Measurements from ENCODE around the gene RELT. TPM values are rescaled to one million over a fixed set of nuclear protein-coding genes. Genes with fewer than 3 reads are reported as not detected.

The RELT gene
- total RNA-seq, 2 experiments from 2014 or later = 21.5 to 30.8 TPM

DNA sequence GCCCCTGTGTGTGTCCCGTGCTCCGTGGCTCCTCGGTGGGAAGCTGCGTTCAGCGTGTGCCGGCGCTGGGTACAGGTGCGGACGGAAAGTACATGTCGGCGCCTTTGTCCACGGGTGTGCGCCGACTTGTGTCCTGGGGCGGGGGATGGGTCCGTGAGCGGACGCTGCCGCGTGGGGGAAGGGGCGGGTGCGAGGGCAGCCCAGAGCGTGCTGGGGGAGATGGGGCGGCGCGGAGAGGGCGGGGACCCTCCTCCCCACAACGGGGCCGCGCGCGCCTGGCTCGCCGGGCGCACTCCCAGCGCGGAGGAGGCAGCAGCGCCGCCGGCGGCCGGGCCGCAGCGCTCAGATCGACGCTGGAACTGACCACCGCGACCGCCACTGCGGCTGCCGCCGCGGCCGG is 33.6 kb upstream of the RELT start:
- no peak overlapping the region for H2AFZ ChIP-seq (ENCODE audit: low read length)
- TF ChIP-seq, protein P1, sequence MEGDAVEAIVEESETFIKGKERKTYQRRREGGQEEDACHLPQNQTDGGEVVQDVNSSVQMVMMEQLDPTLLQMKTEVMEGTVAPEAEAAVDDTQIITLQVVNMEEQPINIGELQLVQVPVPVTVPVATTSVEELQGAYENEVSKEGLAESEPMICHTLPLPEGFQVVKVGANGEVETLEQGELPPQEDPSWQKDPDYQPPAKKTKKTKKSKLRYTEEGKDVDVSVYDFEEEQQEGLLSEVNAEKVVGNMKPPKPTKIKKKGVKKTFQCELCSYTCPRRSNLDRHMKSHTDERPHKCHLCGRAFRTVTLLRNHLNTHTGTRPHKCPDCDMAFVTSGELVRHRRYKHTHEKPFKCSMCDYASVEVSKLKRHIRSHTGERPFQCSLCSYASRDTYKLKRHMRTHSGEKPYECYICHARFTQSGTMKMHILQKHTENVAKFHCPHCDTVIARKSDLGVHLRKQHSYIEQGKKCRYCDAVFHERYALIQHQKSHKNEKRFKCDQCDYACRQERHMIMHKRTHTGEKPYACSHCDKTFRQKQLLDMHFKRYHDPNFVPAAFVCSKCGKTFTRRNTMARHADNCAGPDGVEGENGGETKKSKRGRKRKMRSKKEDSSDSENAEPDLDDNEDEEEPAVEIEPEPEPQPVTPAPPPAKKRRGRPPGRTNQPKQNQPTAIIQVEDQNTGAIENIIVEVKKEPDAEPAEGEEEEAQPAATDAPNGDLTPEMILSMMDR (conservative IDR thresholded peaks at IDR 0.05; ENCODE audit: low read length) = no peak
- no peak for TF ChIP-seq EZH2phosphoT487 (IDR thresholded peaks at IDR 0.05; ENCODE audit: borderline replicate concordance, low read depth, low read length)
- no peak overlapping the region for H3K4me3 ChIP-seq (ENCODE audit: low read depth, low read length, poor library complexity, severe bottlenecking)
- H3K27ac ChIP-seq (ENCODE audit: low read depth, low read length, poor library complexity, severe bottlenecking) = no peak overlapping the region
- peaks cover 4% of the 10 kb centered on the region for H3K4me1 ChIP-seq (ENCODE audit: insufficient read depth, low read length, poor library complexity, severe bottlenecking)
- CTCF ChIA-PET (ENCODE audit: unreplicated experiment) = no interaction called here
- H4K20me1 ChIP-seq (ENCODE audit: insufficient read depth, low read length) = no peaks in the 10 kb centered on the region
- H3K4me2 ChIP-seq (ENCODE audit: low read length) = no peak overlapping the region
- no peak for DNase-seq (ENCODE audit: low spot score)
- H3K9me2 ChIP-seq (ENCODE audit: insufficient read depth, low read length) = no peaks in the 10 kb centered on the region
- no TSS peak for BruUV-seq (replicated peaks)
- intact Hi-C loops (cut with micrococcal nuclease; ENCODE audit: unreplicated experiment) = no loop called here
- POLR2A ChIA-PET = no interaction called here
- H3K36me3 ChIP-seq (ENCODE audit: insufficient read depth, low read length) = no peaks in the 10 kb centered on the region
- no peaks in the 10 kb centered on the region for H3K9me3 ChIP-seq (ENCODE audit: low read length)
- no peaks in the 10 kb centered on the region for H3K79me2 ChIP-seq (ENCODE audit: insufficient read depth, low read depth, low read length)

DNA sequence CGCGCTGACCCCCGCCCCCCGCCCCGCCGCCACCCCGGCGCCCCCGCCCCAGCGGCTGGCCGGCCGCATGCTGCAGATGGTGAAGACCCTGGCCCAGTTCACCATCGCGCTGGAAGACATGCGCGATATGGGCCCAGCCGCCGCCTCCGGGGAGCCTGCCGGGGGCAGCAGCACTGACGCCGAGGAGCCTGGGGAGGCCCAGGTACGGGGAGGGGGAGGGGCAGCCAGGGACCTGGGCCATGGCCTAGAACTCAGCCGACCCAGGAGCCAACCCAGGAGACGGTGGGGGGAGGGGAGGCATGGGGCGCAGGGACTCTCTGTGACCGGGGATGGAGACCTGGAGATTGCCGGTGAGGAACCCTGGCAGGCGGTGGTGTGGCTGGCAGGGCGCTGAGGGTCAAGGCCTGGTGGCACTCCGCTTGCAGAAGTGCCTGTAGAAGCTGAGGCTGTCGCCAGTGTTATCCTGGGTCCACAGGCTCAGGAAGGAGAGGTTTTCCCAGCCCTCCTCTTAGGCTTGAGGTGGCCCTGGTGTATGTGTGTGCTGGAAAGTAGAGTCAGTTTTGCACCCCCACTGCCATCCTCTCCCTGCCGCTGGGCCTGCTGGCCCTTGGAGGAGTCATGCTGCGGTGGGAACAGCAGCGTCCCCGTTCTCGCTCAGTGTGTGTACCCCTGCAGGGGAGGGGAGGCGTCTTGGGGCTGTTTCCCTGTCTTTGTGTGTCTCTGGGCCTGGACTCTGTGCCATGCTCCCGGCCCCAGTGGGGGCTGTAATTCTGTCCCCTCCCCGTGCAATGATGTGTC is 32.9 kb upstream of the RELT start:
- peaks cover 4% of the 10 kb centered on the region for H3K4me1 ChIP-seq (ENCODE audit: insufficient read depth, low read length, poor library complexity, severe bottlenecking)
- no peaks in the 10 kb centered on the region for H3K9me2 ChIP-seq (ENCODE audit: insufficient read depth, low read length)
- H3K9me3 ChIP-seq (ENCODE audit: low read length) = no peaks in the 10 kb centered on the region
- no peak overlapping the region for H3K27ac ChIP-seq (ENCODE audit: low read depth, low read length, poor library complexity, severe bottlenecking)
- no peaks in the 10 kb centered on the region for H3K36me3 ChIP-seq (ENCODE audit: insufficient read depth, low read length)
- TF ChIP-seq, protein P1 (conservative IDR thresholded peaks at IDR 0.05; ENCODE audit: low read length) = no peak
- TF ChIP-seq EZH2phosphoT487 (IDR thresholded peaks at IDR 0.05; ENCODE audit: borderline replicate concordance, low read depth, low read length) = no peak
- no peak overlapping the region for H3K4me3 ChIP-seq (ENCODE audit: low read depth, low read length, poor library complexity, severe bottlenecking)
- H3K4me2 ChIP-seq (ENCODE audit: low read length) = no peak overlapping the region
- intact Hi-C loops (cut with micrococcal nuclease; ENCODE audit: unreplicated experiment) = no loop called here
- DNase-seq (ENCODE audit: low spot score) = no peak
- H4K20me1 ChIP-seq (ENCODE audit: insufficient read depth, low read length) = no peaks in the 10 kb centered on the region
- BruUV-seq (replicated peaks) = no TSS peak
- ChIA-PET POLR2A (no interaction called here), CTCF (ENCODE audit: unreplicated experiment) (no interaction called here)
- no peaks in the 10 kb centered on the region for H3K79me2 ChIP-seq (ENCODE audit: insufficient read depth, low read depth, low read length)
- no peak overlapping the region for H2AFZ ChIP-seq (ENCODE audit: low read length)

DNA sequence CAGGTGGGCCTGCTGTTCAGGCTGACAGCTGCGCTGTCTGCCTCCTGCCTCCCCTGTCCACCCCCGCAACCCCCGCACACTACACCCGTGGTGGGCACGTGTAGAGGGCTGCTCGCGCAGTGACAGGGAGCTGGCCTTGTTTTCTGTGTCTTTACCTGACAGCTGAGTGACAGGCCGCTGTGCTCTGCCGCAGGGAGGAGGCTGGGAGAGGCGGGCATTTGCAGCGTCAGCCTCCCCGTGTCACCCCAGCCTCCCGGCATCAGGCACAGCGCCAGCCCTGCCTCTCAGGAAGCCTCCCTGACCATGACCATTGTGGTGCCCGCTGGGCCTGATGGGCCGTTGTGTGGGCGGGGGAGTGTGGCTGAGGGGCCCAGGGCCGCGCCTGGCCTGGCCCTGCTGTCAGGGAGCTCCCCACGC is 32.0 kb upstream of the RELT start:
- no peaks in the 10 kb centered on the region for H3K9me2 ChIP-seq (ENCODE audit: insufficient read depth, low read length)
- CTCF ChIA-PET (ENCODE audit: unreplicated experiment) = no interaction called here
- no peak overlapping the region for H3K4me3 ChIP-seq (ENCODE audit: low read depth, low read length, poor library complexity, severe bottlenecking)
- H2AFZ ChIP-seq (ENCODE audit: low read length) = no peak overlapping the region
- H3K36me3 ChIP-seq (ENCODE audit: insufficient read depth, low read length) = no peaks in the 10 kb centered on the region
- H3K79me2 ChIP-seq (ENCODE audit: insufficient read depth, low read depth, low read length) = no peaks in the 10 kb centered on the region
- H3K4me2 ChIP-seq (ENCODE audit: low read length) = no peak overlapping the region
- H3K4me1 ChIP-seq (ENCODE audit: insufficient read depth, low read length, poor library complexity, severe bottlenecking) = no peaks in the 10 kb centered on the region
- DNase-seq (ENCODE audit: low spot score) = no peak
- POLR2A ChIA-PET = no interaction called here
- no peak overlapping the region for H3K27ac ChIP-seq (ENCODE audit: low read depth, low read length, poor library complexity, severe bottlenecking)
- BruUV-seq (replicated peaks) = no TSS peak
- no peaks in the 10 kb centered on the region for H4K20me1 ChIP-seq (ENCODE audit: insufficient read depth, low read length)
- intact Hi-C loops (cut with micrococcal nuclease; ENCODE audit: unreplicated experiment) = no loop called here
- no peaks in the 10 kb centered on the region for H3K9me3 ChIP-seq (ENCODE audit: low read length)
- TF ChIP-seq, protein P1 (conservative IDR thresholded peaks at IDR 0.05; ENCODE audit: low read length) = no peak
- TF ChIP-seq EZH2phosphoT487 (IDR thresholded peaks at IDR 0.05; ENCODE audit: borderline replicate concordance, low read depth, low read length) = no peak
